A204.1 (cell line): ENCODE measurements around the gene RTF2.

Source experiments
- FAIRE-seq: peaks from 2 replicates; lab custom pipeline; 2012; peaks lifted over from hg19 to GRCh38; lab: Jason Lieb, UNC

Gene RTF2

GRCh38 chr20:56468316-56469076 lies at the start of gene RTF2:
RTF2 (plus strand) TSS chr20:56468627; CDS start chr20:56468698, 71 bp downstream.
- no peak for FAIRE-seq

GRCh38 chr20:56420028-56420427 lies 48.4 kb upstream of the RTF2 start:
- no peak for FAIRE-seq

GRCh38 chr20:56420940-56421688 lies 47.3 kb upstream of the RTF2 start:
- FAIRE-seq: no peak

GRCh38 chr20:56422076-56422823 lies 46.2 kb upstream of the RTF2 start:
- FAIRE-seq: no peak

- FAIRE-seq: no peak
Observed at GRCh38 chr20:56422824-56423189, 45.6 kb upstream of the RTF2 start.

- no peak for FAIRE-seq
Observed at GRCh38 chr20:56423211-56423610, 45.2 kb upstream of the RTF2 start.

- FAIRE-seq: no peak
Observed at GRCh38 chr20:56423886-56424285, 44.5 kb upstream of the RTF2 start.

GRCh38 chr20:56424931-56425330 lies 43.5 kb upstream of the RTF2 start:
- FAIRE-seq: no peak

- FAIRE-seq: no peak
Observed at GRCh38 chr20:56426026-56426425, 42.4 kb upstream of the RTF2 start.

GRCh38 chr20:56426926-56427325 lies 41.5 kb upstream of the RTF2 start:
- FAIRE-seq: no peak

GRCh38 chr20:56427797-56428196 lies 40.6 kb upstream of the RTF2 start:
- FAIRE-seq: no peak

GRCh38 chr20:56428410-56428809 lies 40.0 kb upstream of the RTF2 start:
- FAIRE-seq: no peak

GRCh38 chr20:56428881-56429280 lies 39.5 kb upstream of the RTF2 start:
- FAIRE-seq: no peak

- no peak for FAIRE-seq
Observed at GRCh38 chr20:56429502-56429901, 38.9 kb upstream of the RTF2 start.

- FAIRE-seq: no peak
Observed at GRCh38 chr20:56429941-56430340, 38.5 kb upstream of the RTF2 start.

- no peak for FAIRE-seq
Observed at GRCh38 chr20:56430461-56430860, 38.0 kb upstream of the RTF2 start.

- FAIRE-seq: no peak
Observed at GRCh38 chr20:56430957-56431356, 37.5 kb upstream of the RTF2 start.

- FAIRE-seq: no peak
Observed at GRCh38 chr20:56431471-56431870, 37.0 kb upstream of the RTF2 start.

GRCh38 chr20:56433221-56433879 lies 35.1 kb upstream of the RTF2 start:
- no peak for FAIRE-seq

- FAIRE-seq: no peak
Observed at GRCh38 chr20:56433880-56434255, 34.6 kb upstream of the RTF2 start.

- no peak for FAIRE-seq
Observed at GRCh38 chr20:56437196-56437960, 31.0 kb upstream of the RTF2 start.

GRCh38 chr20:56438284-56438683 lies 30.1 kb upstream of the RTF2 start:
- FAIRE-seq: no peak
